OCI-LY1 (cell line): ENCODE measurements around the gene CIRBP.
"Not testable (repeated sequence)": the region's sequence is repeated elsewhere in the genome, so short reads cannot be mapped to it uniquely, and the experiment has no call there.

Source experiments
- H2AFZ ChIP-seq: fragments of 200-600 bp; sonication (generic), shearing (Covaris generic); 2 replicates; pipeline ENCODE4 v1.6.0; 2014; ENCODE audit warnings: antibody characterized with exemption, mild to moderate bottlenecking, low read length
- H3F3A ChIP-seq: fragments of 200-600 bp; sonication (generic), shearing (Covaris generic); 2 replicates; pipeline ENCODE4 v1.6.0; 2014; ENCODE audit warnings: mild to moderate bottlenecking, antibody characterized with exemption, low read length, moderate library complexity; ENCODE audit not compliant: insufficient read depth
- H3K27ac ChIP-seq: fragments of 200-600 bp; sonication (generic); 2 replicates; pipeline ENCODE4 v1.5.1; 2014; ENCODE audit warnings: low read length, mixed run types, mild to moderate bottlenecking, low read depth; ENCODE audit not compliant: poor library complexity, severe bottlenecking
- H3K27me3 ChIP-seq: fragments of 200-600 bp; sonication (generic); 2 replicates; pipeline ENCODE4 v1.6.0; 2014; ENCODE audit warnings: antibody characterized with exemption, mild to moderate bottlenecking, low read length, moderate library complexity; ENCODE audit not compliant: insufficient read depth
- H3K36me3 ChIP-seq: fragments of 200-600 bp; sonication (generic); 2 replicates; pipeline ENCODE4 v1.6.1; 2014; ENCODE audit warnings: mild to moderate bottlenecking, antibody characterized with exemption, low read length, moderate library complexity, mixed read lengths; ENCODE audit not compliant: insufficient read depth
- H3K4me1 ChIP-seq: fragments of 200-600 bp; sonication (generic); 2 replicates; pipeline ENCODE4 v1.5.1; 2014; ENCODE audit warnings: mild to moderate bottlenecking, low read length, moderate library complexity; ENCODE audit not compliant: insufficient read depth, severe bottlenecking
- H3K4me2 ChIP-seq: fragments of 200-600 bp; sonication (generic), shearing (Covaris generic); 2 replicates; pipeline ENCODE4 v1.6.1; 2014; ENCODE audit warnings: low read length
- H3K4me3 ChIP-seq: fragments of 200-600 bp; sonication (generic); 2 replicates; pipeline ENCODE4 v1.5.1; 2014; ENCODE audit warnings: low read length, low read depth, mild to moderate bottlenecking, mixed read lengths; ENCODE audit not compliant: poor library complexity, severe bottlenecking
- H3K79me2 ChIP-seq: fragments of 200-600 bp; shearing (Covaris generic); 2 replicates; pipeline ENCODE4 v1.6.1; 2016; ENCODE audit warnings: mixed run types, low read length, mixed read lengths; ENCODE audit not compliant: insufficient read depth
- H3K9ac ChIP-seq: fragments of 200-600 bp; sonication (generic), shearing (Covaris generic); 2 replicates; pipeline ENCODE4 v1.6.1; 2014; ENCODE audit warnings: mild to moderate bottlenecking, low read length, mixed read lengths
- H3K9me2 ChIP-seq: fragments of 200-600 bp; sonication (generic), shearing (Covaris generic); 2 replicates; pipeline ENCODE4 v1.6.1; 2014; ENCODE audit warnings: low read depth, mild to moderate bottlenecking, low read length, mixed read lengths
- H3K9me3 ChIP-seq: fragments of 200-600 bp; shearing (Covaris generic); 2 replicates; pipeline ENCODE4 v1.6.1; 2014; ENCODE audit warnings: low read length, mixed read lengths
- H4K20me1 ChIP-seq: fragments of 200-600 bp; sonication (generic), shearing (Covaris generic); 2 replicates; pipeline ENCODE4 v1.6.0; 2016; ENCODE audit warnings: mild to moderate bottlenecking, low read length; ENCODE audit not compliant: insufficient read depth
- CTCF ChIP-seq: fragments of 200-600 bp; sonication (generic), shearing (Covaris generic); IDR thresholded peaks from 2 replicates; pipeline ENCODE4 v1.5.1; 2017; ENCODE audit warnings: mild to moderate bottlenecking, antibody characterized with exemption, low read length, moderate library complexity, mixed read lengths
- EZH2 ChIP-seq: fragments of 200-600 bp; sonication (generic), shearing (Covaris generic); IDR thresholded peaks from 2 replicates; pipeline ENCODE4 v1.8.0; 2017; ENCODE audit warnings: borderline replicate concordance, mixed run types, mild to moderate bottlenecking, antibody characterized with exemption, low read length, moderate library complexity, mixed read lengths

The CIRBP gene

GRCh38 chr19:1300744-1301490 is 31.8 kb downstream of the CIRBP start:
- no peak for TF ChIP-seq CTCF
- no peak for TF ChIP-seq EZH2
- no peak overlapping the region for H3K9ac ChIP-seq
- H3K9me2 ChIP-seq = no peaks in the 10 kb centered on the region

GRCh38 chr19:1302533-1303239 is 33.6 kb downstream of the CIRBP start:
- H3K4me1 ChIP-seq = no peaks in the 10 kb centered on the region
- H3K79me2 ChIP-seq = no peaks in the 10 kb centered on the region
- no peaks in the 10 kb centered on the region for H3K9me3 ChIP-seq
- H3K9me2 ChIP-seq = no peaks in the 10 kb centered on the region
- no peaks in the 10 kb centered on the region for H4K20me1 ChIP-seq
- H3F3A ChIP-seq = no peaks in the 10 kb centered on the region
- H3K9ac ChIP-seq = no peak overlapping the region
- no peak overlapping the region for H3K27ac ChIP-seq
- H3K4me2 ChIP-seq = no peak overlapping the region
- no peaks in the 10 kb centered on the region for H3K27me3 ChIP-seq
- H2AFZ ChIP-seq = no peak overlapping the region
- TF ChIP-seq CTCF (no peak), EZH2 (no peak)
- no peak overlapping the region for H3K4me3 ChIP-seq
- H3K36me3 ChIP-seq = no peaks in the 10 kb centered on the region

More at GRCh38 chr19:1300744-1301490, 31.8 kb downstream of the CIRBP start:
- Histone ChIP-seq H3K27me3 (no peaks in the 10 kb centered on the region), H3K79me2 (no peaks in the 10 kb centered on the region), H3F3A (no peaks in the 10 kb centered on the region), H3K27ac (no peak overlapping the region), H4K20me1 (no peaks in the 10 kb centered on the region), H2AFZ (no peak overlapping the region), H3K9me3 (no peaks in the 10 kb centered on the region), H3K4me3 (no peak overlapping the region), H3K4me2 (no peak overlapping the region), H3K4me1 (no peaks in the 10 kb centered on the region), H3K36me3 (no peaks in the 10 kb centered on the region)

- H3K27me3 ChIP-seq = peaks cover 5% of the 10 kb centered on the region; the same call in 1 of the 2 replicates
- H3K9me3 ChIP-seq = no peaks in the 10 kb centered on the region
- H4K20me1 ChIP-seq = no peaks in the 10 kb centered on the region
- no peak overlapping the region for H2AFZ ChIP-seq
- H3K4me3 ChIP-seq = no peak overlapping the region
- H3K27ac ChIP-seq = no peak overlapping the region
- H3K36me3 ChIP-seq = no peaks in the 10 kb centered on the region
- no peaks in the 10 kb centered on the region for H3K4me1 ChIP-seq
- H3K79me2 ChIP-seq = no peaks in the 10 kb centered on the region
- no peak overlapping the region for H3K4me2 ChIP-seq
- no peaks in the 10 kb centered on the region for H3F3A ChIP-seq
- no peak overlapping the region for H3K9ac ChIP-seq
- no peaks in the 10 kb centered on the region for H3K9me2 ChIP-seq
- TF ChIP-seq EZH2 (no peak), CTCF (no peak)
Observed at GRCh38 chr19:1304197-1304924, 35.2 kb downstream of the CIRBP start.

GRCh38 chr19:1305354-1305753 is 36.2 kb downstream of the CIRBP start:
- H3K27me3 ChIP-seq = not testable (repeated sequence)

More at GRCh38 chr19:1305354-1305753, 36.2 kb downstream of the CIRBP start:
- H3K9ac ChIP-seq, H3K27ac ChIP-seq, H3K9me2 ChIP-seq, H4K20me1 ChIP-seq, H3K36me3 ChIP-seq, H3K9me3 ChIP-seq, H3F3A ChIP-seq, H3K4me1 ChIP-seq, H3K4me3 ChIP-seq, H2AFZ ChIP-seq, H3K79me2 ChIP-seq, H3K4me2 ChIP-seq: not testable (repeated sequence)
